CD14-positive monocyte (primary cell): ENCODE measurements around the gene FAM131B. TPM values are rescaled to one million over a fixed set of nuclear protein-coding genes. Genes with fewer than 3 reads are reported as not detected.

Experiments used
- DNase-seq, 3 donors: peaks; one replicate each; pipeline ENCODE4 v3.0.0-alpha.2; 2011 to 2022
- H2AFZ ChIP-seq: 2 replicates; pipeline ENCODE4 v1.6.0; 2012; ENCODE audit warnings: mild to moderate bottlenecking, low read depth, low read length, inconsistent platforms; ENCODE audit not compliant: insufficient read depth, poor library complexity, severe bottlenecking
- H3K27ac ChIP-seq, 2 donors: 1 replicate in 1 of 2; 2 replicates in 1 of 2; pipeline ENCODE4 v1.5.1; 2012 to 2013; ENCODE audit warnings: low read length in 2 of 2, control low read depth in 1 of 2, inconsistent platforms in 1 of 2, low read depth in 1 of 2, mild to moderate bottlenecking in 1 of 2
- H3K27me3 ChIP-seq, 2 donors: one replicate each; pipeline versions ENCODE4 v1.6.0 to v1.6.1; 2011 to 2013; ENCODE audit warnings: low read length in 2 of 2; ENCODE audit not compliant: control insufficient read depth in 2 of 2, insufficient read depth in 2 of 2
- H3K36me3 ChIP-seq, 2 donors: replicated peaks in 1 of 2; 1 replicate in 1 of 2; 2 replicates in 1 of 2; pipeline versions ENCODE4 v1.5.1 to v1.6.1; 2012 to 2013; ENCODE audit warnings: low read length in 2 of 2, control low read depth in 1 of 2, inconsistent platforms in 1 of 2, mild to moderate bottlenecking in 1 of 2; ENCODE audit not compliant: insufficient read depth in 2 of 2, control insufficient read depth in 1 of 2
- H3K4me1 ChIP-seq, 2 donors: 1 replicate in 1 of 2; 2 replicates in 1 of 2; pipeline versions ENCODE4 v1.5.1 to v1.6.1; 2012 to 2013; ENCODE audit warnings: low read length in 2 of 2, control low read depth in 1 of 2, inconsistent platforms in 1 of 2, mild to moderate bottlenecking in 1 of 2, moderate library complexity in 1 of 2; ENCODE audit not compliant: insufficient read depth in 2 of 2, control insufficient read depth in 1 of 2
- H3K4me2 ChIP-seq: replicated peaks from 2 replicates; pipeline ENCODE3; 2012; ENCODE audit warnings: low read length, moderate library complexity, mild to moderate bottlenecking; ENCODE audit not compliant: poor library complexity, severe bottlenecking; ENCODE audit errors: extremely low read depth
- H3K4me3 ChIP-seq, 3 experiments: fragments of 200-600 bp in 1 of 3; sonication (generic) in 1 of 3; replicated peaks in 1 of 3; 1 replicate in 2 of 3; 2 replicates in 1 of 3; pipeline ENCODE4 v1.5.1; 2011 to 2013; ENCODE audit warnings: low read length in 3 of 3, mild to moderate bottlenecking in 3 of 3, control low read depth in 2 of 3, low read depth in 2 of 3, inconsistent platforms in 1 of 3, moderate library complexity in 1 of 3
- H3K79me2 ChIP-seq: 2 replicates; pipeline ENCODE4 v1.6.0; 2012; ENCODE audit warnings: mild to moderate bottlenecking, control low read depth, inconsistent platforms, low read length, moderate library complexity; ENCODE audit not compliant: insufficient read depth
- H3K9ac ChIP-seq: 2 replicates; pipeline ENCODE4 v1.6.0; 2017; ENCODE audit warnings: low read length, mild to moderate bottlenecking; ENCODE audit not compliant: insufficient read depth, poor library complexity, severe bottlenecking
- H3K9me3 ChIP-seq, 2 donors: replicated peaks in 1 of 2; 1 replicate in 1 of 2; 2 replicates in 1 of 2; pipeline versions ENCODE4 v1.5.1 to v1.6.1; 2012 to 2013; ENCODE audit warnings: low read length in 2 of 2, control low read depth in 1 of 2; ENCODE audit not compliant: control insufficient read depth in 1 of 2, insufficient read depth in 1 of 2
- H4K20me1 ChIP-seq: 2 replicates; pipeline ENCODE4 v1.6.0; 2012; ENCODE audit warnings: mild to moderate bottlenecking, low read length, control low read depth, moderate library complexity; ENCODE audit not compliant: insufficient read depth
- H3K27ac Mint-ChIP-seq, 7 donors: one replicate each; pipeline ENCODE4 v1.8.0; 2020; ENCODE audit warnings: mild to moderate bottlenecking in 7 of 7, mixed read lengths in 7 of 7, moderate library complexity in 6 of 7, inconsistent platforms in 2 of 7
- H3K27me3 Mint-ChIP-seq, 3 donors: one replicate each; pipeline ENCODE4 v1.8.0; 2021 to 2022; ENCODE audit warnings: low read depth in 3 of 3, mild to moderate bottlenecking in 3 of 3, mixed read lengths in 3 of 3, moderate library complexity in 3 of 3, inconsistent platforms in 1 of 3
- H3K36me3 Mint-ChIP-seq, 2 donors: one replicate each; pipeline ENCODE4 v1.8.0; 2020; ENCODE audit warnings: mixed read lengths in 2 of 2, inconsistent platforms in 1 of 2, mild to moderate bottlenecking in 1 of 2
- H3K4me1 Mint-ChIP-seq: one replicate; pipeline ENCODE4 v1.8.0; 2020; ENCODE audit warnings: mild to moderate bottlenecking, mixed read lengths
- H3K4me3 Mint-ChIP-seq, 2 donors: one replicate each; pipeline ENCODE4 v1.8.0; 2020; ENCODE audit warnings: mild to moderate bottlenecking in 2 of 2, mixed read lengths in 2 of 2, moderate library complexity in 1 of 2
- H3K9me3 Mint-ChIP-seq, 7 donors: one replicate each; pipeline ENCODE4 v1.8.0; 2020 to 2022; ENCODE audit warnings: mixed read lengths in 7 of 7, mild to moderate bottlenecking in 6 of 7, moderate library complexity in 6 of 7, inconsistent platforms in 2 of 7
- CTCF ChIP-seq: fragments of 200-600 bp; IDR thresholded peaks from one replicate; pipeline ENCODE4 v1.8.0; 2022; ENCODE audit warnings: antibody characterized with exemption, mild to moderate bottlenecking
- WGBS: methylation state at CpG from one replicate; pipeline ENCODE4 v1.1.5; 2013; ENCODE audit warnings: missing lambda C conversion rate; ENCODE audit not compliant: insufficient coverage; 5-methylcytosine and 5-hydroxymethylcytosine counted together
- intact Hi-C, 2 donors: fragments of 100-400 bp; cut with micrococcal nuclease; formaldehyde crosslinking; loops; one replicate each; pipeline versions ENCODE4 v1.15.0 to v1.15.1; 2023
- polyA plus RNA-seq, 3 donors: library from polyadenylated mRNA; depleted of rRNA in 1 of 3; unstranded in 2 of 3; stranded (reverse) in 1 of 3; fragments of 300-500 nt in 2 of 3; fragments of >200 nt in 1 of 3; fragmentation: Illumina TruSeq in 2 of 3; gene quantifications; 1 replicate in 2 of 3; 2 replicates in 1 of 3; pipeline ENCODE4 v1.2.3, GENCODE V29; 2012 to 2021

Gene FAM131B
- polyA plus RNA-seq, 3 donors = 0.69 to 0.72 TPM; not detected in 1

GRCh38 chr7:143305423-143306070 is 57.0 kb downstream of the FAM131B start:
- Histone ChIP-seq H3K9ac (no peak overlapping the region), H3K36me3 (peaks cover 60 to 71% of the 10 kb centered on the region in 2 donors), H3K79me2 (peaks cover 55% of the 10 kb centered on the region), H3K4me3 (no peak overlapping the region), H3K4me2 (no peak overlapping the region), H3K27me3 (no peaks in the 10 kb centered on the region), H3K27ac (peak overlapping the region in 1 of 2 donors; percentile 30), H3K9me3 (no peaks in the 10 kb centered on the region), H4K20me1 (no peaks in the 10 kb centered on the region), H3K4me1 (peaks cover 26 to 27% of the 10 kb centered on the region in 2 donors), H2AFZ (no peak overlapping the region)
- Mint-ChIP-seq H3K4me3 (no peak overlapping the region), H3K27ac (peak overlapping the region; percentile 17 to 86 (median 67)), H3K36me3 (peaks cover 65 to 74% of the 10 kb centered on the region in 2 donors), H3K27me3 (peaks cover 0 to 3% (median 0%) of the 10 kb centered on the region in 3 donors), H3K9me3 (peaks cover 0 to 2% (median 0%) of the 10 kb centered on the region in 7 donors), H3K4me1 (peaks cover 48% of the 10 kb centered on the region)
- TF ChIP-seq CTCF = peak; percentile 86
- peak; percentile 52 to 64 (median 60) for DNase-seq
- 66% methylated on average over 7 of the region's 10 CpGs for WGBS
- intact Hi-C loops = no loop called here

DNA sequence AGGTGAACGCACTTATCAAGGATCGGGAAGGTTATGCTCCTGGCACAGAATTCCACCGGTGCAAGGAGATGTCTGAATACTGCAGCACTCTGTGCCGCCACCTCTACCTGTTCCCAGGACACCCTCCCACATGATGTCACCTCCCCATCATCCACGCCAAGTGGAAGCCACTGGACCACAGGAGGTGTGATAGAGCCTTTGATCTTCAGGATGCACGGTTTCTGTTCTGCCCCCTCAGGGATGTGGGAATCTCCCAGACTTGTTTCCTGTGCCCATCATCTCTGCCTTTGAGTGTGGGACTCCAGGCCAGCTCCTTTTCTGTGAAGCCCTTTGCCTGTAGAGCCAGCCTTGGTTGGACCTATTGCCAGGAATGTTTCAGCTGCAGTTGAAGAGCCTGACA is 57.6 kb downstream of the FAM131B start:
- H3K27ac ChIP-seq = peak overlapping the region in 1 of 2 donors; percentile 30

More for the DNA sequence above, 57.6 kb downstream of the FAM131B start:
- Mint-ChIP-seq H3K36me3 (peaks cover 70 to 80% of the 10 kb centered on the region in 2 donors), H3K4me3 (no peak overlapping the region), H3K4me1 (peaks cover 48% of the 10 kb centered on the region), H3K27ac (peak overlapping the region in 4 of 7 donors; percentile 17 to 74 (median 45)), H3K9me3 (peaks cover 0 to 3% (median 0%) of the 10 kb centered on the region in 7 donors), H3K27me3 (peaks cover 0 to 3% (median 0%) of the 10 kb centered on the region in 3 donors)
- H3K36me3 ChIP-seq = peaks cover 63 to 77% of the 10 kb centered on the region in 2 donors
- no peaks in the 10 kb centered on the region for H3K9me3 ChIP-seq
- H3K79me2 ChIP-seq = peaks cover 59% of the 10 kb centered on the region
- no peaks in the 10 kb centered on the region for H3K27me3 ChIP-seq
- H3K4me1 ChIP-seq = peaks cover 27% of the 10 kb centered on the region in 2 donors
- no peak overlapping the region for H3K9ac ChIP-seq
- no peaks in the 10 kb centered on the region for H4K20me1 ChIP-seq
- intact Hi-C loops = loop anchor here (5.0 kb wide), 2 partner anchors 58 to 298 kb away; no protein-coding TSS in a partner anchor
- WGBS = 95% methylated on average over 6 of the region's 6 CpGs
- no peak overlapping the region for H3K4me2 ChIP-seq
- no peak overlapping the region for H3K4me3 ChIP-seq
- no peak overlapping the region for H2AFZ ChIP-seq
- no peak for TF ChIP-seq CTCF
- no peak for DNase-seq
